ENCODE measurements around the gene SLC33A1. TPM values are rescaled to one million over a fixed set of nuclear protein-coding genes. Genes with fewer than 3 reads are reported as not detected.

The SLC33A1 gene
- total RNA-seq, 2 donors from 2014 or later, result 24.6 to 24.8 TPM

DNA sequence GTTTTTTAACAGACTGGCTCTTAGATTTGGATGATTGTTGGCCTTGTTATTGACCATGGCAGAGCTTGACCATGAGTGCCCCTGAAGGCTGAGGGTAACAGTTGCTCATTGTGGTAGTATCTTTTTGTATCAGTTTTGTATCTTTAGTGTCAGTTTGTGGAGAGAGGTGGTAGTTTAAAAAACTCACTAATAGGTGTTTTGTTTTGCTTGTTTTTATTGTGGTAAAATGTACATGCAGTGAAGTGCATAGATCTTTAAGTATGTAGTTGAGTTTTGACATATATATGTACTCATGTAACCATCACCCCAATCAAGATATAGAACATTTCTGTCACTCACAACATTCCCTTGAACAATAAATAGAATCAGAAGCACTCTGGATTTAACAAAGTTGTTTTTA lies 26.1 kb upstream of the SLC33A1 start:
- Histone ChIP-seq H3K27me3 (ENCODE audit: control insufficient read depth, insufficient read depth, low read length, poor library complexity, severe bottlenecking) (no peaks in the 10 kb centered on the region), H3K36me3 (ENCODE audit: control insufficient read depth, insufficient read depth, low read length) (no peaks in the 10 kb centered on the region), H3K4me1 (ENCODE audit: control insufficient read depth, insufficient read depth, low read length) (peaks cover 2% of the 10 kb centered on the region), H3K4me3 (ENCODE audit: low read length) (no peak overlapping the region), H3K9ac (ENCODE audit: extremely low read depth, low read length, poor library complexity, severe bottlenecking) (no peak overlapping the region), H3K27ac (ENCODE audit: low read depth, low read length) (no peak overlapping the region), H3K9me3 (ENCODE audit: control insufficient read depth, low read length) (no peaks in the 10 kb centered on the region)
- H3K4me1 Mint-ChIP-seq, result peaks cover 9% of the 10 kb centered on the region
- no peaks in the 10 kb centered on the region for H3K9me3 Mint-ChIP-seq
- no peak overlapping the region for H3K27ac Mint-ChIP-seq
- H3K36me3 Mint-ChIP-seq (ENCODE audit: low read depth), result no peaks in the 10 kb centered on the region
- TF ChIP-seq, protein P1, sequence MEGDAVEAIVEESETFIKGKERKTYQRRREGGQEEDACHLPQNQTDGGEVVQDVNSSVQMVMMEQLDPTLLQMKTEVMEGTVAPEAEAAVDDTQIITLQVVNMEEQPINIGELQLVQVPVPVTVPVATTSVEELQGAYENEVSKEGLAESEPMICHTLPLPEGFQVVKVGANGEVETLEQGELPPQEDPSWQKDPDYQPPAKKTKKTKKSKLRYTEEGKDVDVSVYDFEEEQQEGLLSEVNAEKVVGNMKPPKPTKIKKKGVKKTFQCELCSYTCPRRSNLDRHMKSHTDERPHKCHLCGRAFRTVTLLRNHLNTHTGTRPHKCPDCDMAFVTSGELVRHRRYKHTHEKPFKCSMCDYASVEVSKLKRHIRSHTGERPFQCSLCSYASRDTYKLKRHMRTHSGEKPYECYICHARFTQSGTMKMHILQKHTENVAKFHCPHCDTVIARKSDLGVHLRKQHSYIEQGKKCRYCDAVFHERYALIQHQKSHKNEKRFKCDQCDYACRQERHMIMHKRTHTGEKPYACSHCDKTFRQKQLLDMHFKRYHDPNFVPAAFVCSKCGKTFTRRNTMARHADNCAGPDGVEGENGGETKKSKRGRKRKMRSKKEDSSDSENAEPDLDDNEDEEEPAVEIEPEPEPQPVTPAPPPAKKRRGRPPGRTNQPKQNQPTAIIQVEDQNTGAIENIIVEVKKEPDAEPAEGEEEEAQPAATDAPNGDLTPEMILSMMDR (conservative IDR thresholded peaks at IDR 0.05), result no peak
- DNase-seq, result no peak
- H3K4me3 Mint-ChIP-seq, result no peak overlapping the region
- H3K27me3 Mint-ChIP-seq (ENCODE audit: insufficient read depth), result no peaks in the 10 kb centered on the region

DNA sequence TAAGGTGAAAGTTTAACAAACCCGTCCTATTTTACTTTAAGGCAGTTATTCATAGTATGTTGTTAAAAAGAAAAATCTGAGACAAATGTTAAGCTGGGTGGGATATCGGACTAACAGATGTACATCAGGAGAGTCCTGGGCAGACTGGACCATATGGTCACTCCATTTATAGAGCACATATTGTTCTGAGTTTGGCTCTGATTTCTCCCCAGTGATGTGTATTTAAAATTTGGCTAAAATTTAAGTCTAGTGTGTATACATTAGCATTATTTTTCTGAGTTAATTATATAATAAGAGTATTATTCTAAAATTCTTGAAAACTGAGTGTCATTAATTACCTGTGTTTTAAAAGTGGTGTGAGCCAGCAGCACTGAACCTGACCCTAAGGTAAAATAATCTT lies 22.3 kb upstream of the SLC33A1 start:
- no peaks in the 10 kb centered on the region for H3K9me3 ChIP-seq (ENCODE audit: control insufficient read depth, low read length)
- H3K36me3 ChIP-seq (ENCODE audit: control insufficient read depth, insufficient read depth, low read length), result no peaks in the 10 kb centered on the region
- no peak overlapping the region for H3K9ac ChIP-seq (ENCODE audit: extremely low read depth, low read length, poor library complexity, severe bottlenecking)
- no peak overlapping the region for H3K27ac Mint-ChIP-seq
- H3K27ac ChIP-seq (ENCODE audit: low read depth, low read length), result no peak overlapping the region
- H3K4me3 Mint-ChIP-seq, result no peak overlapping the region
- H3K4me3 ChIP-seq (ENCODE audit: low read length), result no peak overlapping the region
- no peaks in the 10 kb centered on the region for H3K27me3 ChIP-seq (ENCODE audit: control insufficient read depth, insufficient read depth, low read length, poor library complexity, severe bottlenecking)
- TF ChIP-seq, protein P1 (conservative IDR thresholded peaks at IDR 0.05), result no peak
- H3K4me1 ChIP-seq (ENCODE audit: control insufficient read depth, insufficient read depth, low read length), result peaks cover 2% of the 10 kb centered on the region
- DNase-seq, result no peak
- peaks cover 18% of the 10 kb centered on the region for H3K4me1 Mint-ChIP-seq
- 100% methylated on average over 1 to 2 of the region's 2 CpGs for WGBS, 2 experiments (ENCODE audit: insufficient coverage in 1 of 2, insufficient read length in 1 of 2)
- H3K27me3 Mint-ChIP-seq (ENCODE audit: insufficient read depth), result no peaks in the 10 kb centered on the region
- peaks cover 1% of the 10 kb centered on the region for H3K36me3 Mint-ChIP-seq (ENCODE audit: low read depth)
- no peaks in the 10 kb centered on the region for H3K9me3 Mint-ChIP-seq

DNA sequence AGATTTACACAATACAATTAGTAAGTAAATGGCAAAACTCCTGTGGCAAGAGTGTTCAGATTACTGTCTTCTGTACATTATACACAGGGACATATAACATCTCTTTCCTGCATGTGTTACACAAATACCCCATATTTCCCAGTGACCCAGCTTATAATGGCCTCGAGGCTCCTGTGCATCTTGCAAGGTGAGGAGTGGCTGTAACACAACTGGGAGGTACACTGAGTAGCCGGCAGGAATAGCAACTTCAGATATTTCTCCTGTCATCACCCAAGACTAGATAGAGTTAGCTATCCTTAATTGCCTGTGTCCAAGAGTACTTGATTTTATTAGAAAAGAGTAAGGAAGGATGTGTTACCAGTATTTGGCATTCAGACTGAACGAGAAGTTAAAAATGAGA lies 21.8 kb upstream of the SLC33A1 start:
- WGBS, 2 experiments (ENCODE audit: insufficient coverage in 1 of 2, insufficient read length in 1 of 2), result 90 to 94% methylated on average over 1 to 3 of the region's 3 CpGs
- Mint-ChIP-seq H3K36me3 (ENCODE audit: low read depth) (peaks cover 1% of the 10 kb centered on the region), H3K27ac (no peak overlapping the region), H3K4me1 (peaks cover 18% of the 10 kb centered on the region), H3K9me3 (no peaks in the 10 kb centered on the region), H3K27me3 (ENCODE audit: insufficient read depth) (no peaks in the 10 kb centered on the region), H3K4me3 (no peak overlapping the region)
- H3K4me1 ChIP-seq (ENCODE audit: control insufficient read depth, insufficient read depth, low read length), result peaks cover 2% of the 10 kb centered on the region
- H3K9me3 ChIP-seq (ENCODE audit: control insufficient read depth, low read length), result no peaks in the 10 kb centered on the region
- DNase-seq, result no peak
- no peak overlapping the region for H3K9ac ChIP-seq (ENCODE audit: extremely low read depth, low read length, poor library complexity, severe bottlenecking)
- no peaks in the 10 kb centered on the region for H3K36me3 ChIP-seq (ENCODE audit: control insufficient read depth, insufficient read depth, low read length)
- H3K27ac ChIP-seq (ENCODE audit: low read depth, low read length), result no peak overlapping the region
- TF ChIP-seq, protein P1 (conservative IDR thresholded peaks at IDR 0.05), result no peak
- H3K27me3 ChIP-seq (ENCODE audit: control insufficient read depth, insufficient read depth, low read length, poor library complexity, severe bottlenecking), result no peaks in the 10 kb centered on the region
- no peak overlapping the region for H3K4me3 ChIP-seq (ENCODE audit: low read length)
